Measurements from ENCODE around the gene SERGEF.

DNA sequence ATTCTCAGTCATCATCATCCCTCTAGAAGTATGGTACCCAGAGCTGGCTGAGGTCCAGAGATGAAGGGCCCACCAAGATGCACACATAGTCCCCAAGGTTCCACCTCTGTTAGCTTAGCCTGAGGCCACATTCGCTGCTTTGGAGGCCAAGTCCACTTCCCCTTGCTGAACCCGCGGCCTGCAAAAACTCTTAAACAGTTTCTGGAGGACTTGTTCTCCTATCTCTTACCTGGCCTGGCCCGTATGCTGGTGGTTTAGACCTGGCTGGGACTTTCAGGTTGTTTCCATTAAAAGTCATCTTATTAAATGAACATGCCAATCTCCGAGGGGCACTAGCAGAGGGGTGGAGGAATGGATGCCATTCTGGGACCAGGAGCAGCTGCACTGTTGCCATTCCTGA lies 213.7 kb downstream of the SERGEF start:
- TF ChIP-seq POLR2A (IDR thresholded peaks at IDR 0.05) (no peak), CTCF (IDR thresholded peaks at IDR 0.05 in 4 of 5, conservative IDR thresholded peaks at IDR 0.05 in 1 of 5) (no peak)
